Measurements from ENCODE around the gene SPATA17. TPM values are rescaled to one million over a fixed set of nuclear protein-coding genes. Genes with fewer than 3 reads are reported as not detected.
"Not testable (repeated sequence)": the region's sequence is repeated elsewhere in the genome, so short reads cannot be mapped to it uniquely, and the experiment has no call there.

SPATA17 gene
- total RNA-seq, 1 experiment from 2014 or later = 0.93 TPM

DNA sequence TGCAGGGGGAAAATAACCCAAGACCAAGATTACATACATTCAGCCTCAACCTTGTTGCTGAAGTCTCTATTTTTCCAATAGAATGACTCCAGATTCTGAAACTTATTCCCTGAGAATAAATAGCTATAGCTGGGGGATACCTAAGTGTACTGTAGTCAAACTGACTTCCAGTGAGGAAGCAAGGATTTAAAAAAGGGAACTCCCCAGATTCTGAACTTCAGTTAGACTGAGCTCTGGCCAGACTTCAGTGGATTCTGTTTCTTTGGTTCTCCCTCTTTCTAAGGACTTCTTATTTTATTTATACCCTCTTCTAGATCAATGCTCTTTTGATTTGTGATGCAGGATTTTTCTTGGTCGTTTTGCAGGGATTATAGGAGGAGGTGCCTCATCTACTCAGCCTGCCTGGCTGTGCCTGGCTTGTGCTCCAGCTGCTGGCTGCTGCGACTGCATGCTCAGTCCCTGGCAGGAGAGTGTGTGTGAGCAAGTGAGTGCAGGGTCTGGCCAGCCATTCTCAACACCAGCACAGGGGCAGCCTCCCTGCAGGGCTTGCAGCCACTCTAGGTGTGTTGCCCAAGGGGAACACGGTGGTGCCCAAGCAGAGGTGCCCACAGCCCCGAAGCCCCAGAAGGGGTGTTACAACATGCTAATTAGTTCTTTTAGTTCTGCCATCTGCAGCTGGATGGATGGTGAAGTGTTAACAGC, 43.0 kb downstream of the SPATA17 start:
- no peak for DNase-seq (ENCODE audit: low read depth)

- no peak for DNase-seq (ENCODE audit: low read depth)
Measured at GRCh38 chr1:217681806-217682205, 50.7 kb downstream of the SPATA17 start.

GRCh38 chr1:217687511-217687910, 56.4 kb downstream of the SPATA17 start:
- no peak for DNase-seq (ENCODE audit: low read depth)

DNA sequence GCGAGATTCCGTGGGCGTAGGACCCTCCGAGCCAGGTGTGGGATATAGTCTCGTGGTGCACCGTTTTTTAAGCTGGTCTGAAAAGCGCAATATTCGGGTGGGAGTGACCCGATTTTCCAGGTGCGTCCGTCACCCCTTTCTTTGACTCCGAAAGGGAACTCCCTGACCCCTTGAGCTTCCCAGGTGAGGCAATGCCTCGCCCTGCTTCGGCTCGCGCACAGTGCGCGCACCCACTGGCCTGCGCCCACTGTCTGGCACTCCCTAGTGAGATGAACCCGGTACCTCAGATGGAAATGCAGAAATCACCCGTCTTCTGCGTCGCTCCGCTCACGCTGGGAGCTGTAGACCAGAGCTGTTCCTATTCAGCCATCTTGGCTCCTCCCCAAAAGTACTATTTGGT, 65.0 kb downstream of the SPATA17 start:
- not testable (repeated sequence) for DNase-seq (ENCODE audit: low read depth)

- no peak for DNase-seq (ENCODE audit: low read depth)
Measured at GRCh38 chr1:217703326-217703725, 72.2 kb downstream of the SPATA17 start.

DNA sequence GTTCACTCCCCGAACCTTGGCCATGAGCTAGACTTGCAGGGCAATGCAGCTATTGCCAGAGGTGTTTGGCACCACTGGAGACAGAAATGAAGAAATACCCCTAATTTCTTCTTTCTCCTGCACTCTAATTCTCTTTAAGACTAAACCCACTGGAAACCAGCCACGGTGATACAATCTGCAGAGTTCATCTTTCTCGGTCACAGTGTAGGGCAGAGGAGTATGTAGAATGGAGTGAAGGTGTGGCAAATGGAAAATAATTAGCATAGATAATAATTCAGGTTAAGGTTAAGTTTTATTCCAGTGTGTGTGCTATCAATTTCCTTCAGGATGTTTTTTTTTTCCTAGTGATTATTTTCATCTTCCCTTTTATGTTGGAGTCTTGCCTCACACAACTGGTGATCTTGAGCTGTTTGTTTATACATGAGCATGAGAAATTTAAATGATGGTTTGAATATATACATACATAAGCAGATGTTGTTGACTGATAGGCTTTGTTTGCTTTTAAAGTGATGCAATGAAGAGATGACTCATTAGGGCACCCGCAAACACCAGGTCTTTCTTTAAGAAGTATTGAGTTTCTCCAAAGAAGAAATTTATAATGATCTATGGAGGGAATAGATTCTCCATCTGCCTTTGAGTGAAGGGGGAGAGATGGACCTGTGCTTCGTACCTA, 81.9 kb downstream of the SPATA17 start:
- peak; percentile 5 for DNase-seq (ENCODE audit: low read depth)

- no peak for DNase-seq (ENCODE audit: low read depth)
Measured at GRCh38 chr1:217715681-217716080, 84.5 kb downstream of the SPATA17 start.

DNA sequence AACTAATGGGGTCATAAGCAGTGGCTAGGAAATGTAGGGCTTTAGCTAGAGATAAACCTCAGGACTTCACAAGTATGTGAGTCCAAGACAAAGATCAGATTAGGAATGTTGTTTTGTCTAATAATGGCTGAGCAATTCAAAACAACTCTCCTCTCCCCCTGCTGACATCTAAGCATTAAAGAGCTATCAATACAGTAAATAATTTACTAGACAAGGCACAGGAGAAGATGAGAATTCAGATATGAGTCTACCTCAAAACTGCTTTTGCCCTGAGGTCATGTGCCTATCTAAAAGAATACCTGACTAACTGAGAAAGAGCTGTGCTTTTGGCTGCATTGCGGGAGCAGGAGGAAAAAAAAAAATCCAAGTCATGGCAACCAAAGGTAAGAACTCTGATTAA, 86.8 kb downstream of the SPATA17 start:
- no peak for DNase-seq (ENCODE audit: low read depth)

DNA sequence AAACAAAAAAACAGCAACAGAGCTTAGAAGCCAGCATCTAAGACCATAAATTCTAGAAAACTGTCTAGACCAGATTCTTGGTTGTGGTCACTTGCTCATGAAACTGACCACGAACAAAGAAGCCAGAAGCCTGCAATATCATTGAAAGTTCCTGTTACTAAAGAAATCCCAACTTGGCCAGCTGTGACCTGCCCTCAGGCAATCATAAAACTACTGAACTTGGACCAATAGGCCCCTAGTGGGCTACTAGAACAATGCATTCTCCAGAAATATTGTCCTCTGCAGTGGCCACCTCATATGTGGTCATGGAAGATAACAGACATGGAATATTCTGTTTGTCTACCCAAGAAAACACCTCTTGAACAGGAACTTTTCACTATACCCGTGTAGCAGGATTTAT, 87.7 kb downstream of the SPATA17 start:
- DNase-seq (ENCODE audit: low read depth) = peak; percentile 40

DNA sequence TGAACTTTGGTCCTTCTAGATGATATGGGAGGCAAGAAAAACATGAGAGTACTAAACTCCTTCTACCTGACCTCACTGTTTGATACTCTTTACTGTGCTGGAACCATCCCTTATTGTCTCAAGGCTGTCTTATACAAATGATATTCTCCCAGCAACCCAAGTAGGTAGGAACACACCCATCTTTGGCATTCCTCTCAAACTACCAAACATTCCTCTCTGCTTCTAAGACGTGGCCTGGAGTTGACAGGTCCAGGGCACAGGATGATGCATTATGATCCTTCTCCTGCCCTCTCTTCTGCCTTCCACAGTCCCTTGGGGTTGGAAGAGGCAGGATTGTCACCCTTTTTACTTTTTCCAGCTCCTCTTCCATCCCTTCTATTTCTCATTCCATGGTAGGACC, 90.5 kb downstream of the SPATA17 start:
- DNase-seq (ENCODE audit: low read depth) = no peak

- peak; percentile 7 for DNase-seq (ENCODE audit: low read depth)
Measured at GRCh38 chr1:217734973-217735372, 103.8 kb downstream of the SPATA17 start.

DNA sequence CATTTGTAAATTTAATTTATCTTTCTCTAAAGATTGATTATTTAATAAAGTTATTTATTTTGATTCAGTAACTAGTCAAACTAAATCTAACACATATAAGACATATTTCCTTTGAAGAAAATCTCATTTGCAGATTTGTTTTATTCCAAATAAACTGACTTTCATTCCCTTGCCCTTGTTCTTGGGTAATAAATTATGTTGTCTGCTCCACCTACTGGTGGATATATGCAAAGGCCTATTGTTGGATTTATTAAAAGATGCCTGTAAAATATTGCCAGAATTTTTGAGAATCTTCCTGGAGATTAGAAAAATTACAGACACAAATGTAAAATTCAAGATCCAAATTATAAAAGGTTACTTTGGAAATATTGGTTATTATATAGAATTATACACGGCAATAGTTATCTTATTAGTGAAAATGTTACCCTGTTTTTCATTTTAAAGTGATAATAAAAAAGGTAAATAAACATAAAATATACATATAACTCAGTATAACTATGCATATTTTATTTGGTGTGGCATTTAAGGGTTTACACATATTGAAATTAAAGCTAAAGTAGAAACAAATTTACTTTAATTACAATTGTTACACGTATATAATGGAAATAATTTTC, 116.1 kb downstream of the SPATA17 start:
- peak; percentile 30 for DNase-seq (ENCODE audit: low read depth)

DNA sequence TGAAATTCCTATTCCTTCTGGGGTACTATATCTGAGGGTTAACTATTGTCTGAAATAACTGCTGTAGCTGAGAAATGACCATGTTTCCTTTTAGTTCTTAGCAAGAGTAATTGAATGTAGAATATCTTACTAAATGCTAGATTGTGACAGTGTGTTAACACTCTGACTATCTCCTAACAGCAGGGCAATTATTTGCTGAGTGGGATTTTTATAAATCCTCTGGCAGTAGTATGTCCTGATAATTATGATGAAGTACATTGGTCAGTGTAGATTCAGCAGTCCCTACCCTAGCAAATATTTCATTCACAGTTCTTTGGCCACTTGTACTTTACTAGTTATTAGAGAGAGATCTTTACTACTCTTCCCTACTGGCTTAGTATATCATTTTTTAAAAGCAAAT, 138.6 kb downstream of the SPATA17 start:
- no peak for DNase-seq (ENCODE audit: low read depth)

DNA sequence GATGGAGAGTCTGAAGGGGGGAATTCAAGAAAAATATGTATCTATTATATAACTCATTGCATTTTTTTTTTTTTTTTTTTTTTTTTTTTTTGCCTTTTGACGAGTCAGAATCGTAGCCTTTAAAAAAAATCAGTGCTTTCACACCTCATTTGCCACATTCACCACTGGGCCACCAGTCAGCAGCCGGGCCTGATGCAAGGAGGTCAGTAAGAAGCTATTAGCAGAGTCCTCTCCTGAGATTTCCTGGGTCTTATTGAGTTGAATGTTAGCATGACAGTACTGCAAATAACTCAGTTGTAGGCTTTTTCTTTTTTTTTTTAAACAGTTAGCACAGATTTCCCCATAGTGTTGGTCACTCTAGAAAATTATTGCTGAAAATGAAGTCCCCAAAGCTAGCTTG, 139.8 kb downstream of the SPATA17 start:
- no peak for DNase-seq (ENCODE audit: low read depth)

DNA sequence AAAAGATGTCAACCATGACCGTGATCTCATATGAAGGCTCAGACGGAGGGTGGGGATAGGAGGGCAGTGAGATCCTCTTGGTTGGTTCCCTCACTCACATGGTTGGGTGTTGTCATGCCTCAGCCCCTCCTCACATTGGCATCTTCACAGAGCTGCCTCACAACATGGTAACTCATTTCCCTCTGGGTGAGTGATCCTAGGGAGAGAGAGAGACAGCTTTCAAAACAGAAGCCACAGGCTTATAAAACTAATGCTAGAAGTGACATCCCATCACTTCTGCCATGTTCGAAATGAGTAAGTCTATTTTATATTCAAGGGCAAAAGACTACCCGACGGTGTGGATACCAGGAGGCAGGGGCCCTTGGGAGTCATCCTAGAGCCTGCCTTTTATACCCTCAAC, 145.5 kb downstream of the SPATA17 start:
- no peak for DNase-seq (ENCODE audit: low read depth)

DNA sequence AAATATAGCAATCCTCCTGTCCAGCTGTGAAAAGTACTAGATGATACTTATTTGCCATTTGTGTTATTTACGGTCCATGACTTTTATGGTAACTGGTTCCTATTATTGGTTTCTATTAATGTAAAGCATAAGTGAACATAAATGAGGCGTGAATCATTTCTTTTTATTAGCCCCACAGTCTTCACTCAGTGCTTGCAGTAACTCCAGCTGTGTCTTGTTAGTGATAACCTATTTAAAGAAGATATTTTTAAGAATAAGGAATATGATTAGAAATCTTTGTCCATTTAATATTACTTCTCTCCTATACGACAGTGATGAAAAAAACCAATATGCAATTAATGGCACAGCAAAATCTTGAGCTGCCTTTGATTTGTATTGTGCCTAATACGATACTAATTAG, 149.9 kb downstream of the SPATA17 start:
- no peak for DNase-seq (ENCODE audit: low read depth)

- DNase-seq (ENCODE audit: low read depth) = no peak
Measured at GRCh38 chr1:217791091-217791490, 159.9 kb downstream of the SPATA17 start.

GRCh38 chr1:217805792-217806191, 174.6 kb downstream of the SPATA17 start:
- DNase-seq (ENCODE audit: low read depth) = no peak

DNA sequence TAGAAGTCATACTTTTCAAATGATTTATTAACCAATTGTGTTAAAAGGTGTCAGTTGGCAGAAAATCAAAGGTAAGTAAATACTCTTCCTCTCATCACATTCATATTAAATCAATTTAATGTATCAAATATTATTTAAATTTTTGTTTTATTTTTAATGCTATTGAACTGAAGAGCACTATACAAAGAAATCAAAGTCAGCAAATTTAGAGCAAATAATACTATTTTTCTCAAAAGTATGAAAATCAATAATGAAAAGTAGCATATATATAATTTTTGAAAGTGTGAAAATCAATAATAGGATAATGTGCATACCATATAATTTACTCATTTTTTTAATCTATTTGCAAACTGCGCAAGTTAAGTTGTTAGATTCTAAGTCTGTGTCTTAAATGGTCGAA, 181.0 kb downstream of the SPATA17 start:
- DNase-seq (ENCODE audit: low read depth) = no peak

- no peak for DNase-seq (ENCODE audit: low read depth)
Measured at GRCh38 chr1:217813031-217813430, 181.9 kb downstream of the SPATA17 start.

GRCh38 chr1:217837691-217838090, 206.5 kb downstream of the SPATA17 start:
- no peak for DNase-seq (ENCODE audit: low read depth)

DNA sequence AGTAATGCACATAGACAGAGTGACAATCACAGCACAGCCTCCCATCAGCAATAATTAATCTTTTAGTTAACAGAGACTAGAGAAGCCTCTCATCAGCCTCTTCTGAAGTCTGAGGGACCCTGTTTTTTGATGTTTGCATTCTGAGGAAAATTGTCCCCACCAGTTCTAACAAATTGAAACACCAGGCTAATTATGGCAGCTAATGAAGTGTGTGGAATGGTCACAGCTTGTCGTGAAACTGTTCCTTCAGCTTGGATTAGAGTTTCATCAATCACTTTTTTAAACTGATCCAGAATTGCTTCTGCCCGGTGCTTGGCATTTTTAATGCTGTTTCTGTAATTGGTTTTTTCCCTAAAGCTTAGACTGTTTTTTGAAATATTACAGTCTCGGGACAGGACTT, 208.0 kb downstream of the SPATA17 start:
- DNase-seq (ENCODE audit: low read depth) = no peak

GRCh38 chr1:217846733-217847132, 215.6 kb downstream of the SPATA17 start:
- no peak for DNase-seq (ENCODE audit: low read depth)

All from HT1080 (cell line).